PC-9 (cell line): ENCODE measurements around the gene LAMB4.

Experiments used
- EZH2 ChIP-seq: fragments of 200-600 bp; sonication (generic); IDR thresholded peaks from 2 replicates; pipeline ENCODE4 v1.8.0; 2017; ENCODE audit warnings: antibody characterized with exemption, low read depth
- TF ChIP-seq, protein P1 (sequence below): fragments of 200-600 bp; sonication (generic); conservative IDR thresholded peaks from 2 replicates; pipeline ENCODE4 v1.6.1; 2017; ENCODE audit warnings: mixed run types, antibody characterized with exemption, mild to moderate bottlenecking, moderate library complexity

- TF ChIP-seq, protein P1, sequence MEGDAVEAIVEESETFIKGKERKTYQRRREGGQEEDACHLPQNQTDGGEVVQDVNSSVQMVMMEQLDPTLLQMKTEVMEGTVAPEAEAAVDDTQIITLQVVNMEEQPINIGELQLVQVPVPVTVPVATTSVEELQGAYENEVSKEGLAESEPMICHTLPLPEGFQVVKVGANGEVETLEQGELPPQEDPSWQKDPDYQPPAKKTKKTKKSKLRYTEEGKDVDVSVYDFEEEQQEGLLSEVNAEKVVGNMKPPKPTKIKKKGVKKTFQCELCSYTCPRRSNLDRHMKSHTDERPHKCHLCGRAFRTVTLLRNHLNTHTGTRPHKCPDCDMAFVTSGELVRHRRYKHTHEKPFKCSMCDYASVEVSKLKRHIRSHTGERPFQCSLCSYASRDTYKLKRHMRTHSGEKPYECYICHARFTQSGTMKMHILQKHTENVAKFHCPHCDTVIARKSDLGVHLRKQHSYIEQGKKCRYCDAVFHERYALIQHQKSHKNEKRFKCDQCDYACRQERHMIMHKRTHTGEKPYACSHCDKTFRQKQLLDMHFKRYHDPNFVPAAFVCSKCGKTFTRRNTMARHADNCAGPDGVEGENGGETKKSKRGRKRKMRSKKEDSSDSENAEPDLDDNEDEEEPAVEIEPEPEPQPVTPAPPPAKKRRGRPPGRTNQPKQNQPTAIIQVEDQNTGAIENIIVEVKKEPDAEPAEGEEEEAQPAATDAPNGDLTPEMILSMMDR: no peak
- TF ChIP-seq EZH2: no peak
Measured at GRCh38 chr7:108140671-108141070, 10.5 kb upstream of the LAMB4 start.
